HG02840 (cell line): Measurements from ENCODE around the gene MEP1A.

Experiments
- ATAC-seq: cut with Tn5 transposase; IDR thresholded peaks from one replicate; pipeline ENCODE4 v1.9.1; 2021; ENCODE audit warnings: mild to moderate bottlenecking, moderate library complexity, moderate number of reproducible peaks; ENCODE audit not compliant: unreplicated experiment, low FRiP score

The MEP1A gene

DNA sequence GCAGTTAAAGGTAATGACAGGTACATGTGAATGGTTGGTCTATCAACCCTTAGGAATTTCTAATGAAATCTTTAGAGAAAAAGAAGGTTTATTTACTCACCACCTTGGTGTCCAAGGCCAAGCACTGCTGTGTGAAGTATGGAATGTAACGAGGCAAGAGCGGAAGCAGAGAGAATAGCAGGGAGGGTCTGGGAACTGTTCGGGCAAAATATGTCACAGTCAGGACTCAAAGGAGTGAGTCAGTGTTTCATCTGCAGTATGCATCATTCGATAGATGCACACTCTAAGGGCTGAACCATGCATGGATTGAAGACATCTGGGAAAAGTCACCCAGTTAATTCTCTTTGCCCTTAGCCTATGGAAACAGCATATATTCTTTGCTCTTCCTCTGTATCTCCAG lies 95.4 kb downstream of the MEP1A start:
- no peak for ATAC-seq
